NOMO-1 treated with DMSO at 0.1 percent for 48 hours (cell line): ENCODE data around the gene ESPNL.

Source experiments
- DNase-seq: peaks from one replicate; lab custom pipeline; 2025; ENCODE audit not compliant: unreplicated experiment; lab: John Stamatoyannopoulos, UW

ESPNL gene

GRCh38 chr2:238155761-238156694 is 55.9 kb downstream of the ESPNL start:
- DNase-seq = no peak

DNA sequence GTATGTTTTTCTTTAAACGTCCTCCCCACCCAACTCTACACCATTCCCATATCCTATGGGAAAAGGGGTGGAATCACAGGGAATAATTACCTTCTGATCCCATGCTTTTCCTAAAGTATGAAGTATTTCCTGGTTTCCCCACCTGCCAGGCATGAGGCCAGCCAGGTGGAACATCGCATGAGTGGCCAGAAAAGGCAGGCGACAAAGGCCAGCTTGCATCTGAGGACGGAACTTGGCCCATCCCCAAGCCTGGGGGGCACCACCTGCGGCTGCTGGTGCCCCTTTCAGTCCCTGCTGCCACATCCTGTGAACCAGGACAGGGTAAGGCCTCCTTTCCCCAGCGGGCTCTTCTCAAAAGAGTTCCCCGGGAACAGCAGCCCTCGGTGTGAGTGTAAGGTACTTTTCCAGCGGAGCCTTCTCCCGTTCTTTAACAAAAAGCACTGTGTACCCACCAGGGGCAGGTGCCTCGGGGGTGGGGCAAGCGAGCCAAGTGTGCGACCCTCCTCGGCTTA is 57.4 kb downstream of the ESPNL start:
- no peak for DNase-seq

DNA sequence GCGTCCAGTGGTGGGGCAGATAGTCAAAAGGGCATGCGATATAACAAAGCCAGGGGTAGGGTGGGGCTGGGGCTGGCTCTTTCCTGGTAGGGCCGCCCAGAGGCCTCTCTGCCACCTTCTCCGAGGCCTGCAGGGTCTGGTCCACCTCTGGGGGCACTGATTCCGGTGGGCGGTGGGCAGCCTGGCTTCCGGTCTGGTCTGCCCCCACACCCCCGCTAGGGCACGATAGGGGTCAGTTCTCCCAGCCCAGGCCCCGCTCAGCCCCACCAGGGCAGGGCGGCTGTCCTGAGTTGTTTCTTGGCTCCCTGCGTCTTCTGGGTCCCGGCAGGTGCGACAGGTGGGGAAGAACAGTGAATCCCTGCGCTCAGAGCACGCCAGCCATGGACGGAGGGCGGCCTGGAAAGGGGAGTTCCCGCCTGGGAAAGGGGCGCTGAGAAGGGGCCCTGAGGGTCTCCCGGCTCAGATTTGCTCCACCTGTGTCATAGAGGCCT is 57.9 kb downstream of the ESPNL start:
- DNase-seq = no peak

DNA sequence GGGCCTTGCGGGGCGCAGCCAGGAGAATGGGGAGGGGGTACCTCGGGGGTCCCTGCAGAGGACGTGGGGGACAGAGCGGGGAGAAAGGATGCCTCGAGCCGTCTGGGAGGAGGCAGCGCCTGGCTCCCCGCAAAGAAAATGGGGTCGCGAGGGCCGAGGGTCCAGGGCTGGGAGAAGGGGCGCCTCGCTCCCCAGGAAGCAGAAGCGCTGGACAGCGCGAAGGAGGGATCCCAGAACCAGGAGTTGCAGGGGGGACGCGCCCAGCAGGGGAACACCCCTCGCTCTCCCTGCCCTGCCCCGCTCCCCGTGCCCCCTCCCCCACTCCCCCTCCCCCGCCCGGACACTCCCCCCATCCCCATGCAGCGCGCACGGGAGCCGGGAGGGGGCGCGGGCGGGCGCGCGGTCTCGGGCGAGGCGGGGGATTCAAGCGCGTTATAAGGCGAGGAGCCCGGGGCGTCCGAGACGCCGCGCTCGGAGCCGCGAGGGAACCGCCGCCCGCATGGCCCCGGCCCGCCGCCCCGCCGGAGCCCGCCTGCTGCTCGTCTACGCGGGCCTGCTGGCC is 58.5 kb downstream of the ESPNL start, which contains the start of gene ERFE:
TSS of gene ERFE (plus strand) at position 462 of the 562 bp plus-strand sequence. CDS start at position 500, 38 bp downstream.
- DNase-seq = peak; percentile 23

- peak; percentile 14 for DNase-seq
Observed at GRCh38 chr2:238159071-238159539, 59.0 kb downstream of the ESPNL start.

DNA sequence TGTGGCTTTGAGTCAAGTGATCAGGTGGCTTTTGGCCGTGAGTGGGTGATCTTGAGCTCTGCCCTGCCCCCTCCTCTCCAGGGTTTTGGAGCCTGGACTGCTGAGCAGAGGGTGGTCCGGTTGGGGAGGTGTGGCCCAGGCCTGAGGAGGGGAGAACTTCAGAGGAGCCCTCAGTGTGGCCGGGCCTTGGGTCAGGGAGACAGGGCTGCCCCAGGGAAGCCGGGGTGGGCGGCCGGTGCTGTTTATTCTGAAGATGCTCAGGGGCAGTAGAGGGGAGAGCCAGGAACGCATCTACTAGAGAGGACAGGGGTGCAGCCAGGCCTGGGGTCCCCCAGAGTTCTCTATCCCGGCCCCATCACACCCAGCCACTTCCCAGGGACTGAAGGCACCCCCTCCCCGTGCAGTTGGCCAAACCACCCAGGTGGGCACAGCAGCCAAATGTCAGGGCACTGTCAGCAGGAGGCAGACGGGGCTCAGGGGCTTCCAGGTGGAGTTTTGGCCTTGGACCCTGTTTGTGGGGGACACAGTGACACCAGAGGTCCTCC is 59.6 kb downstream of the ESPNL start:
- no peak for DNase-seq

- DNase-seq = peak; percentile 26
Observed at GRCh38 chr2:238160206-238161129, 60.3 kb downstream of the ESPNL start.

- no peak for DNase-seq
Observed at GRCh38 chr2:238161291-238162051, 61.3 kb downstream of the ESPNL start.

- no peak for DNase-seq
Observed at GRCh38 chr2:238162251-238162845, 62.2 kb downstream of the ESPNL start.

DNA sequence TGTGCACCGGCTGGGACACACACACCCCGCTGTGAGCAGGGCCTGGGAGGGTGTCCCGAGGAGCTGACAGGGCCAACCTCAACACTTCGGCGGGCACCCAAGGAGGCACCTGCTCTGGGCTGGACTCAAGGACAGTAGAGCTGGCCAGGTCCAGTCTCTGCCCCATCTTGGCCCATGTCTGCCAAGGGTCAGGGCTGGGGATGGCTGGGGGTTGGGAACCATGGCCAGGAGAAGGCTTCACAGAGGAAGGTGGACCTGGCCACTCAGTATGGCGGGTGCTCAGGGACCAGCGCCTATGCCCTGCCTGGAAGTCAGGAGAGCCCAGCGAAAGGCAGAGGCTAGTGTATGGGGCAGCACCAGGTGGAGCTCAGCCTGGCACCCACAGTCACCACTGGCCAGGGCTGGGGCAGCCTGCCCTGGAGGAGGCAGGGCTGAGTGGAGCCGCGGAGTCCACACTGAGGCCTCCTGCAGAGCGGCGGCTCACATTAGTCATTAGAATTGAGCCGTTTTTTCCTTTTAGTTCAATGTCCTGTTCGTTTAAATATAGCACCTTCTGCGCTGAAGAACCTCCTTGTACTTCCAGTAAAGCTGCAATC is 62.8 kb downstream of the ESPNL start:
- no peak for DNase-seq

DNA sequence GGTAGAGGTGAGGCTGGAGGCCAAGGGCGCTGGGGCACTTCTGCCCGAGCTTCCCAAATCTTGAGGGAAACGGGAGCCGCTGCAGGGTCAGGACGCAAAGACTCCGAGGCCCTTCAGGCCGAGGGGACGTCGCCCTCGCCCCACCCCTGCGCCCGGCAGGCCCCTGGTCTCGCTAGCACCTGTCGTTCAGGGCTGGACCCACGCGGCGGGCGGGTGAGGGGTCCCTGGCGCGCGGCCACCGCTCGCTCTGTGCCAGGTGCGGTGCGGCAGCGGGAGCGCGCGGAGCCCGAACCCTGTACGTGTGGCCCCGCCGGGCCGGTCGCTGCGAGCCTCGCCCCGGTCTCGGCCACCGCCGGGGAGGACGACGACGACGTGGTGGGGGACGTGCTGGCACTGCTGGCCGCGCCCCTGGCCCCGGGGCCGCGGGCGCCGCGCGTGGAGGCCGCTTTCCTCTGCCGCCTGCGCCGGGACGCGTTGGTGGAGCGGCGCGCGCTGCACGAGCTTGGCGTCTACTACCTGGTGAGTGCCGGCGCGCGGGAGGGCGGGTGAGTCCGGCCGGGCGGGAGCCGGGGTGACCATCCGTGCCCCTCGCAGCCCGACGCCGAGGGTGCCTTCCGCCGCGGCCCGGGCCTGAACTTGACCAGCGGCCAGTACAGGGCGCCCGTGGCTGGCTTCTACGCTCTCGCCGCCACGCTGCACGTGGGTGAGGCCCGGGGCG is 63.5 kb downstream of the ESPNL start:
- no peak for DNase-seq

DNA sequence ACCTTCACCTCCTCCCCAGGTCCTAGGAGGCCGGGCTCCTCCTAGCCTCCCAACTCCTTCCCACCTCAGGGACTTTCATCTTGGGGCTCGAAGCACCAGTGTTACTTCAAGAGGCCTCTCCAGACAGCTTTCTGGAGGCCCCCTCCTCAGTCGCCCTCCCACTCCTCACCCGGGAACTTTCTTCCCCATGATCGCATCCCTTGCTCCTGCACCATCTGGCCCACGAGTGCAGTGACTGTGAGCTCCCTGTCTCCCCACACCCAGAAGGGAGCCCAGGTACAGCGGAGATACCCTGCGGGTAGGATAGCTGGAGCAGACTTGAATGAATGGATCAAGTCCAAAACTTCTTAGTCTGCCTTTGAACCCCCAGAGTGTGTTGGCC is 64.8 kb downstream of the ESPNL start:
- DNase-seq = no peak

GRCh38 chr2:238165288-238165921 is 65.3 kb downstream of the ESPNL start:
- no peak for DNase-seq

GRCh38 chr2:238166391-238167343 is 66.5 kb downstream of the ESPNL start:
- no peak for DNase-seq

GRCh38 chr2:238167344-238167715 is 67.2 kb downstream of the ESPNL start:
- DNase-seq = no peak

DNA sequence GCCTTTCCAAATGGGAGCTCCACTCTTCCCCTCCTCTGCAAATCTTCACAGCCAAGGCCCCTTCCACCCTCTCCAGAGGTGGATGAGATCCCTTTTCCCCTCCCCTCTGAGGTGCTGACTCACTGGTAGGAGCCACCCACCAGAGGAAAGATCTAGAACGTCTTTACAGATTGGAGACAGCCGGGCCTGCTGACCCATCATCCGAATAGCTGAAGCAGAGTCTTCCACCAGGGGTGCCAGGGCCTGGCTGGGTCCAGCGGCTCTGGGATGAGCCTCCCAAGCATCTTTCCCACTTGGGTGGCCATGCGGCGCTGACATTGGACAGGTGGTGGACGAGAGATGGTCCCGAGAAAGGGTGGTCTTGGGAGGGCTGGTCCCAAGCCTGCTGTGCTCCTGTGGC is 67.6 kb downstream of the ESPNL start:
- DNase-seq = no peak
